Activated gamma-delta T cell treated with Interleukin-2 at 50 U/mL for 16 hours (primary cell): ENCODE data around the gene RHOBTB1.

ENCODE experiments used
- DNase-seq: peaks from one replicate; pipeline ENCODE4 v3.0.0-alpha.2; 2020

RHOBTB1 gene

GRCh38 chr10:60901561-60902235, 42.3 kb downstream of the RHOBTB1 start:
- no peak for DNase-seq

GRCh38 chr10:60899266-60899665, 44.7 kb downstream of the RHOBTB1 start:
- no peak for DNase-seq

- DNase-seq, result no peak
These were observed 45.7 kb downstream of the RHOBTB1 start for GRCh38 chr10:60898321-60898720.

- DNase-seq, result no peak
These were observed 47.2 kb downstream of the RHOBTB1 start for GRCh38 chr10:60896810-60897209.

GRCh38 chr10:60896033-60896432, 48.0 kb downstream of the RHOBTB1 start:
- DNase-seq, result no peak

GRCh38 chr10:60894786-60895185, 49.2 kb downstream of the RHOBTB1 start:
- no peak for DNase-seq

GRCh38 chr10:60893231-60893630, 50.8 kb downstream of the RHOBTB1 start:
- DNase-seq, result no peak

GRCh38 chr10:60892571-60892970, 51.4 kb downstream of the RHOBTB1 start:
- no peak for DNase-seq

GRCh38 chr10:60890811-60891210, 53.2 kb downstream of the RHOBTB1 start:
- DNase-seq, result no peak

- no peak for DNase-seq
These were observed 60.8 kb downstream of the RHOBTB1 start for GRCh38 chr10:60883187-60883586.

- no peak for DNase-seq
These were observed 65.8 kb downstream of the RHOBTB1 start for GRCh38 chr10:60878224-60878623.

GRCh38 chr10:60877777-60878120, 66.2 kb downstream of the RHOBTB1 start:
- no peak for DNase-seq

- no peak for DNase-seq
These were observed 66.8 kb downstream of the RHOBTB1 start for GRCh38 chr10:60877061-60877776.

GRCh38 chr10:60873758-60874157, 70.2 kb downstream of the RHOBTB1 start:
- no peak for DNase-seq

- DNase-seq, result no peak
These were observed 71.5 kb downstream of the RHOBTB1 start for GRCh38 chr10:60872451-60872850.

GRCh38 chr10:60871215-60871614, 72.8 kb downstream of the RHOBTB1 start:
- DNase-seq, result no peak

GRCh38 chr10:60870803-60871202, 73.2 kb downstream of the RHOBTB1 start:
- no peak for DNase-seq

GRCh38 chr10:60870416-60870728, 73.6 kb downstream of the RHOBTB1 start:
- DNase-seq, result no peak

GRCh38 chr10:60869652-60870415, 74.2 kb downstream of the RHOBTB1 start:
- no peak for DNase-seq

- DNase-seq, result no peak
These were observed 75.0 kb downstream of the RHOBTB1 start for GRCh38 chr10:60868946-60869345.

GRCh38 chr10:60865198-60865783, 78.7 kb downstream of the RHOBTB1 start:
- no peak for DNase-seq

- no peak for DNase-seq
These were observed 80.2 kb downstream of the RHOBTB1 start for GRCh38 chr10:60863796-60864195.

- DNase-seq, result no peak
These were observed 81.5 kb downstream of the RHOBTB1 start for GRCh38 chr10:60862517-60862916.

GRCh38 chr10:60856405-60856804, 87.6 kb downstream of the RHOBTB1 start:
- DNase-seq, result no peak
